ENCODE results near the gene FCHSD2. TPM values are rescaled to one million over a fixed set of nuclear protein-coding genes. Genes with fewer than 3 reads are reported as not detected.
"Not testable (repeated sequence)": the region's sequence is repeated elsewhere in the genome, so short reads cannot be mapped to it uniquely, and the experiment has no call there.

Gene FCHSD2
- total RNA-seq, 1 experiment from 2014 or later = 4.8 TPM

DNA sequence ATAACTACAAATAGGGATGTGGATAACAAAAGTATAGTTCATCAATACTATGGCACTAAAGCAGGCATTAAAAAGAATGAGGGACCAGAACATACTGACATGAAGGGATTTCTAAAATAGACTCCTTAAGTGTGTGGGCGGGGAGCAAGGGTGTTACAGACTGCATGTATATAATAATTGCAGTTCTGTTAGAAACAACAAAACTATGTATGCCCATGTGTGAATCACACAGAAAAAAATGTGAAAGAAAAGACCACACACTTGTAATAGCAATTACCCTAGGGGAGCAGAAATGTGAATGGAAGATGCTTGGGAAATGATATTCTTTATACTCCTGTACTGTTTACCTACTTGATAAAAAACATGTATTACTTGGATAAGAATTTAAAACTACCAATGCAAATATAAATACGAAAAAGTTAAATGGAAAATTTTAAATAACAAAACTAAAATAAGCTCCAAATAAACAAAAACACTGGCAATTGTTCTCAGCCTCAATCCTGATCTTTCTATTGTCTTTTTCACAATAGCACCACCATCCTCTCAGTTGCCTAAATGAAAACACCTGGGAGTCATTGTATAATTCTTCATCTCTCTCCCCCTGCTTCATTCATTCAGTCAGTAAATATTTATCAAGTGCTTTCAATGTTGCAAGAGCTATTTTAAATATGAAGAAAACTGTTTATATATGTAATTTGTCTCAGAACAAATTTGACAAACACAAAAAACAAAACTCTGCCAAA is 129.8 kb downstream of the FCHSD2 start:
- DNase-seq (ENCODE audit: low spot score) = no peak

DNA sequence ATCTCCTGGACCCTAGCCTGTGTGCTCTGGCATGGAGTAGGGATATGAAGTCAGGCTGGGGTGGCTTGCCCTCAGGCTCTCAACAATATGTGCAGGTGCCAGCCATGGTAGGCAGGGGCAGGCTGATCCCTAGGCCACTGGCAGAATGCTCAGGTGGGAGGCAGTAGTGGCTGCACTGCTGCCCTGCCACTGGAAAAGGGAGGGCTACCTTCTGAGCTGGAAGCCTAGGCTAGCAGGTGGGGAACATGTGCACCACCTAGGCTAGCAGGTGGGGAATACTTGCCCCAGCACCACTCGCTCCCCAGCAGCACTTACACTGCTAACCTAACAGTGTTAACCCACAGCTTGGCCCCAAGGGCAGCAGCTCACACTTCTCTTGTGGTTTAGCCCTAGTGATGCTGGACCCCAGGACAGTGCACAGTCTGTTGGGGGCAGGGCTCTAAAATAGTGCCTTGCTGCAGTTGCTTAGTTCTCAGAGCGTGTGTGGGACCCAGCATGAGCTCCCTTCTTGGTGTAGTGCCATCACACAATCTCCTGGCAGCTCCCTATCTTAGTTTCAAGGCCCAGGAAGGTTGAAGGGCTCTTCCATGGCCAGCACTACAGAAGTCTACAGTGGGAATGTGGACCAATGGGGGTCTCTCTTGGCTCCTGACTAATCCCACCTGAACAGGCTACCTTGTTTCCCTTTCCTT is 130.8 kb downstream of the FCHSD2 start:
- DNase-seq (ENCODE audit: low spot score) = no peak

DNA sequence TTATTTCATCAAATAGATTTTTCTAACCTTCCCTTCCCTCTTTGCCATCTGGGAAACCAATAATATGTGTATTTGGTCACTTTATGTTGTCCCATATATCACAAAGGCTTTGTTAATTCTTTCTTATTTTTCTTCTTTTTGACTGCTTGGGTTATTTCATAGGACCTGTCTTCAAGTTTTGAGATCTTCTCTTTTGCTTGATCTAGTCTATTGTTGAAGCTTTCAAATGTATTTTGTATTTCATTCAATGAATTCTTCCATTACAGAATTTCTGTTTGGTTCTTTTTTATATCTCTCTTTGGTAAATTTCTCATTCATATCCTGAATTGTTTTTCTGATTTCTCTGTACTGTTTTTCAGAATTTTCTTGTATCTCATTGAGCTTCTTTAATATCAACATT is 132.1 kb downstream of the FCHSD2 start:
- no peak for DNase-seq (ENCODE audit: low spot score)

DNA sequence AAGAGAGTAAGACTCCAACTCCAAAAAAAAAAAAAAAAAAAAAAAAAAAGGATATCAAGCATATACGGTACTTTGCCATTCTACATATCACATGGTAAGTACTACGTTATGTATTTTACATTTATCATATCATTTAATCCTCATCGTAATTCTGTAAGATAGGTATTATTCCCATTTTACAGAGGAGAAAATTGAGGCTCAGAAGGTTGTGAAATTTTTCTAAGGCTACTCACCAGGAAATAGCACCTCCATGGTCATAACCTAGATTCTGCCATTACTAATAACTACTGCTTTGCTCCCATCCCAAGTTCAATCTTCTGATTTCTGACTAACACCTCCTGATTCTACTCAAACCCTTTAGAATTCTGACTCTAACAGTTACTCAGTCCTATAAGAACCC is 138.0 kb downstream of the FCHSD2 start:
- DNase-seq (ENCODE audit: low spot score) = no peak

DNA sequence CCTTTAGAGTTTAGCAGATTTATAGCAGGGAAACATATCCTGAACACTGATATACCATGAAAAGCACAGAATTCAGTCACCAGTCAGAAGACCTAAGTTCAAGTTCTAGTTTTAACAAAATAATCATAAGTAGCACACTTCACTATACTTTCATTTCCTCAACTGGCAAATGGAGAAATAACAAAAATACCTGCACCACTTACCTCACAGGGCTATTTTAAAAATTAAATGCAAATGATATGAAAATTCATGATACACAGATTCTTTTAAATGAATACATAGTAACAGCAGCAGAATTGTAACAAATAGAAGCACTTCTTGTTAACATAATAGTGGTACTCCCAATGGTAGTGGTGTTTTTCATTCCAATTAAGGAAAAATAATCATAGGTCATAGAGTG is 139.0 kb downstream of the FCHSD2 start:
- no peak for DNase-seq (ENCODE audit: low spot score)

DNA sequence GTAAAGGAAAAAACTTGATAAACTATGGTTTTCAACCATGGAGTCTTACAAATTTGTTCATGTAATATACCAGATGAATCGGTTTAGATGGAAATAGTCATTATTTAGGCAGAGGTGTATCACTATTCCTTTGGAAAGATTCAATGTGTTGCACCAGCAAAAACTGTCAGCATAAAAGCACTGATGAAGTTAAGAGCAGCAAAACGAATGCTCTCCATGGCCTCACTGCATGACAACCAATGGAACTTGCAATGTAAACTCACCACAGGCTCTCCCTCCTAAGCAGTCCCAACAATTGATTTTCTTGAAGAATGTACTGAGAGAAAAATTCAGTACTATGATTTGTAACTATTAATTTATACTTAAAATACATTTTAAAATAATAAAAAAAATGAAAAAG is 139.9 kb downstream of the FCHSD2 start:
- DNase-seq (ENCODE audit: low spot score) = no peak

DNA sequence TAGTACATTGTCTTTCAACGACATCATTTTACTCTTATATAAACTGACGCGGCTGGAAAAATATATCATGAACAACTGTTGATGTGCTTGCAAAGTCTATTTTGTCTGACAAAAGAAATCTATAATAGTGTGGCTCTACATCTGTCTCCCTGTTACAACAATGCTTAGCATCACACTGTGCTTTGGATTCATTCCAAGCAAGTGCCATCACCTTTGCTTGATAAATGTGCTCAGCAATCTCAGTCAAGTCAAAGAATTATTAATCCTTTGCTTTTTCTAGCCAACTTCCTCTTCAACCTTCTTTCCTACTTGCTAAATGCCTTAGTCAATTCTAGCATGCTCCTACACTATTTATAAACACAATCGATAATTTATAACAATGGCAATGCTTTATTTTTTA is 140.5 kb downstream of the FCHSD2 start:
- no peak for DNase-seq (ENCODE audit: low spot score)

DNA sequence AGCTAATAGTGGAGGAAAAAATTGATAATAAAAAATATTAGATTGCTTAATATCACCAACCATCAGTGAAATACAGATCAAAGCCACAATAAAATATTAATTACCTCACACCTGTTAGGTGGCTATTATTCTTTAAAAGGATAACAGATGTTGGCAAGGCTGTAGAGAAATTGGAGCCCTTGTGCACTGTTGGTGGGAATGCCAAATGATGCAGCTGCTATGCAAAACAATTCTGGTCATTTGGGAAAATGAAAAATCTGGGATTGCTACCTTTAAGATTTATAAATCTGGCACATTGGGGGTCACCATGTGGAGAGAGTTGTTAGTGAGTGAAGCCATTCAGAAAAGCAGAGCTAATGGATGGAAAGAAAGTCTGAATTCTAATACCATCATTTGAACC is 143.4 kb downstream of the FCHSD2 start:
- DNase-seq (ENCODE audit: low spot score) = no peak

DNA sequence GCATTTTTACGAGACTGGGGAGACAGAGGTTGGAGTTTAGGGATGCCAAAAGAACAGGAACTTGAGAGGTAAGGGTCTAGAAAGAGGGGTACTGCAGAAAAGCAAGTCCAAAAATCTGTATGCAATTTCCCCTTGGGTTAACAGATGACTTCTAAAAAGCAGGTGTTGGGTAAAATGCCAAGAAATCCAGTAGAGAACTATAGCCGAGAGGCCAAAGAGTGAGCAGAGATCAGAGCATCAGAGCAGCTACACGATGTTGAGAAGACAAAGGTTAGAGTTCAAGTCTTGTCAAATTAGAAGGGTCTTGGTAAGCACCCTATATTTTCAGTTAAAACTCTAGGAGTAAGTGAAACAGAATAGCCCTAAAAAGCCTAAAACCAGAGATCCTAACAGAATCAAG is 145.2 kb downstream of the FCHSD2 start:
- no peak for DNase-seq (ENCODE audit: low spot score)

DNA sequence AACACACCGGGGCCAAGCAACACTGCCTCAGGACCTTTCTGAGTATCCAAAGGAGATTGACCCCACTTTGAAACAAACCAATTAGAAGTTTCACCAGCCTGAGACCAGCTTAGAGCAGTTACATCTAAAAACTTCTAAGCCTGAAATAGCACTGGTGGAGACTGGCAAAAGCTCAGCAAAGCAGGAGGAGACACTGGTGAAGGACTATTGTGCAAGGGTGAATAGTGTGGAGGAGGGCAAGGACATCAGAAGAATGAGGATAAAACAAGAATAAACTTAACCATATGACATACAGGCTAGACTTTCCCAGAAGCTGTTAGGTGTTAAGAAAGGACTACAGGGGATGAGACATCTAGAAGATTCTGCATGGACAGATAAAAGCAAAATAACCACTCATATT is 152.4 kb downstream of the FCHSD2 start:
- no peak for DNase-seq (ENCODE audit: low spot score)

DNA sequence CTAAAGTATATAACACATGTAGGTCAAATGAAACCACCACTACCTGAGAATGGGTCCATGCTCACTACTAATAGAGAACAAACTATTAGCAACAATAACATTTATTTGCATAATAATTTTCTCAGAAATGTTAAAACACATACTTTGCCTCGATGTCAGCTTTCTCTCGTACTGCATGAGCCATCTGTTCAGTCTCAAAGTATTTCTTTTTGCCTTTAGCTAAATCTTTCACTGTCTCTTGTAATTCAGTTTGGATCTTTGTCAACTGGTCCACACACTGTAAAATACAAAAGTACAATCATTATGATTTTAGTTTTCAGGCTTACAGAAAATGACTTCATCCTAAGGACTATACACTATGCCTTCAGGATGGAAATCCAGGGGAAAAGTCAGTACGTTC is 153.3 kb downstream of the FCHSD2 start:
- DNase-seq (ENCODE audit: low spot score) = no peak

DNA sequence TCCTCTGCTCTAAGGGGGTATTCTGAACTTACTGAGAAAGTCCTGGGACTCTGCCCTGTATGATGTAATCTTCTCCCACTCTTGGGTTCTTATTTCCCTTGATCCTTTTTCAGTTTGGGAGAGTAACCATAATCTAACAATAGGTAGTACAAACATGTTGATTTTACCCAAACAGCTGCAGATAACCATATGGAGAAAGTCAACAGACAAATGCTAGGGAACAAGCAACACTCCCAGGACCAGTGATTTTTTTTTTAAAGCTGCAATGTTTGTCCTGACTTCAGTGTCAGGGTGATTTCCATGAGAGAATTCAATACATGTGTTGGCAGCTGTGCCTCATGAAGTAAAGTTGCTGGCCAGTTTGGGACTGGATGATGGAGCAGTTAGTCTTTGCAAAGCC is 156.5 kb downstream of the FCHSD2 start:
- DNase-seq (ENCODE audit: low spot score) = no peak

DNA sequence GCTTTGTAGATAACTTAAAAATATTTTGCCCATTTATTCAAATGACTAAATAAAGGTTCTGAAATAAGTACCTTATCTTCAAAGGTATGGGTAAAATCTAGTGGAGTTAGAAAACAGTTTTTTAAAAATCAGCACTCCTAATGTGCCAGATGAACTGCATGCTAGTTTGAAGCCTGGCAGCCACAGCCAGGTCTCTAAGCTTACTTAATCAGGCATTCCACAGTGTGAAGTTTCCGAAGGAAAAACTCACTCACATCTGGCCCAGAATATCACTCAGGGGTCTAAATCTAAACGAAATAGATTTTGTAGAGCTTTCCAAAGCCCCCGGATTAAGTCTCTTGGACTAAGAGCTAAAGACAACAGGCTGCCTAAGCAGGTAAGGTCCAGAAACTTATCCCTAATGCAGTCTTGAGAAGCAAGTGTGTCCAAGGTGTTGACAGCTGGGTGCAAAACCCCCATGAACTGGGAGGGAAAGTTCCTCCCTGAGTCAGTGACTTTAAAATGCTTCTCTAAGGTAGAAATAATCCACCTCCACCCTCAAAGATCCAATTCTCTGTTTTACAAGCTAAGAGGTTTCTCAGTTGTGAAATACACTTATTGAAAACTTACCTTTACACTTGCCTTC is 157.6 kb downstream of the FCHSD2 start:
- no peak for DNase-seq (ENCODE audit: low spot score)

DNA sequence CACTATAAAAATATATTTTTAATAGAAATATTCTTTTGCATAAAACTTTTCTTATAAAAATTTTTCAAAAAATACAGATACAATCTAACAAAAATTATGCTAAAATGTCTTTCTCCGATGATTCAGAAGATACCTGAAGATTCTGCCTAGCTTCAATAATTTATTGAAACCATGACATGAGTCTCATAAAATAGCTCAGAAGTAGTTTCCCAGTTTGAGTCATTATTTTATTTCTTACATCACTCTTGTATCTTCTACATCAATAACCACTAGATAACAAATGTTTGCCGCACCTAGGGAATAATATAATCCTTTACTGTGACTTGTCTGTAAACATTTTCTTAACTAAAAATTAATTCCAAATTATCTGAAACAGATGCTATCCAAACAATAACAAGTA is 158.6 kb downstream of the FCHSD2 start:
- no peak for DNase-seq (ENCODE audit: low spot score)

DNA sequence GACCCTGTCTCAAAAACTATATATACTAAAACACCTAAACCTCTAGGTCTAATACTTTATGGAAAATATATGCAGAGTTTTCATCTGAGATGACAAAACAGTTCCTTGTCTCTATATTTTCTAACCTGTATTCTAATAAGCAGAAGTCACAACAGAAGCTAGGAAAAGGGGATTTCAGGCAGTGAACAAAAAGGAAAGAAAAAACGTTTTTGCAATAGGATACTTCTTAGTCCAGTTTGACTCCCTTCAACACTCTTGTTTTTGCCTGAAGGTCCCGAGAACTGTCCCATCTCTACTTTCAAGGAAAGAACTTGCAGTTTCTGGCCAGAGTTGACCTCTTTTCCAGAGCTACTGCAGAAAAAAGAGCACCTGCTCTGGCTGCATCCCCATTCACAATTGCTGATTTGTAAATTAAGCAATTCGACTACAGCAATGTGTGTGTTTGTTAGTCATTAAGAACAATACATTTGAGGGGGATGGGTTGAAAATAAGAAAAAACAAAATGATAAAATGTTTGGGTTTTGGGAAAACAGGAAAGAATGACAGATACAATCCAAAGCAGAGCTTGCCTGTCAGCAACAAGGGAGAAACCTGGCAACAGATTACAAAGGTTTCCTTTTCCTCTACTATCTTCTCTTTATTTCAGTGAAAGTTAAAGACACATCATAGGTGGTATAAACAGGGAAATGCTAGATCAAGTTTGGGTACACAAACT is 160.0 kb downstream of the FCHSD2 start:
- DNase-seq (ENCODE audit: low spot score) = no peak

DNA sequence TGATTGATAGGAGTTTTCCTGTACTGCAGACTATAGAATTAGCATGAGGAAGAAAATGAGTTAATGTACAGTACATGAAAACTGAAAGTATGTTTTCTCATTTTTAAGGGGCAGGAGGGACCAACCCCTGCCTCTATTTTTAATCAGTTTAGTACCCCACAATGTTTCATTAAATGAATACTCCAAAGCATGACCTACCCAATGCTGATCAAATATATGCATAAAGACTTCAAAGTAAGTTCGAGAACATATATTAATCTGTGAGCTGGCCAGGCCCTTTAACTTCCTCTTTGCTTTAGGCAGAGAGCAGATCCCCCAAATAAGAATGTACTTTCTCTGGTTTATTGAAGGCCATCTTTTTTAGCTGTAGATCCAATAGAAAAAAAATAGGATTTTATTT is 161.0 kb downstream of the FCHSD2 start:
- DNase-seq (ENCODE audit: low spot score) = no peak

DNA sequence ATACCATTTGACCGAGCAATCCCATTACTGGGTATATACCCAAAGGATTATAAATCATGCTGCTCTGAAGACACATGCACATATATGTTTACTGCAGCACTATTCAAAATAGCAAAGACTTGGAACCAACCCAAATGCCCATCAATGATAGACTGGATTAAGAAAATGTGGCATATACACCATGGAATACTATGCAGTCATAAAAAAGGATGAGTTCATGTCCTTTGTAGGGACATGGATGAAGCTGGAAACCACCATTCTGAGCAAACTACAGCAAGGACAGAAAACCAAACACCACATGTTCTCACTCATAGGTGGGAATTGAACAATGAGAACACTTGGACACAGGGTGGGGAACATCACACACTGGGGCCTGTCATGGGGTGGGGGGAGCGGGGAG is 164.3 kb downstream of the FCHSD2 start:
- DNase-seq (ENCODE audit: low spot score) = not testable (repeated sequence)

DNA sequence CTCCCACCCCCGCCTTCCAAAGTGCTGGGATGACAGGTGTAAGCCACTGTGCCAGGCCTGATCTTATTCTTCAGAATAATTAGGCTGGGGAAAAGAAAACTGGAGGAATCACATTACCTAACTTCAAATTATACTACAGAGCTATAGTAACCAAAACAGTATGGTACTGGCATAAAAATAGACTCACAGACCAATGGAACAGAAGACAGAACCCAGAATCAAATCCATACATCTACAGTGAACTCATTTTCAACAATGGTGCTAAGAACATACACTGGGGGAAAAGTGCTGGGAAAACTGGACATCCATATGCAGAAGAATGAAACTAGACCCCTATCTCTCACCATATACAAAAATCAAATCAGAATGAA is 165.6 kb downstream of the FCHSD2 start:
- DNase-seq (ENCODE audit: low spot score) = not testable (repeated sequence)

DNA sequence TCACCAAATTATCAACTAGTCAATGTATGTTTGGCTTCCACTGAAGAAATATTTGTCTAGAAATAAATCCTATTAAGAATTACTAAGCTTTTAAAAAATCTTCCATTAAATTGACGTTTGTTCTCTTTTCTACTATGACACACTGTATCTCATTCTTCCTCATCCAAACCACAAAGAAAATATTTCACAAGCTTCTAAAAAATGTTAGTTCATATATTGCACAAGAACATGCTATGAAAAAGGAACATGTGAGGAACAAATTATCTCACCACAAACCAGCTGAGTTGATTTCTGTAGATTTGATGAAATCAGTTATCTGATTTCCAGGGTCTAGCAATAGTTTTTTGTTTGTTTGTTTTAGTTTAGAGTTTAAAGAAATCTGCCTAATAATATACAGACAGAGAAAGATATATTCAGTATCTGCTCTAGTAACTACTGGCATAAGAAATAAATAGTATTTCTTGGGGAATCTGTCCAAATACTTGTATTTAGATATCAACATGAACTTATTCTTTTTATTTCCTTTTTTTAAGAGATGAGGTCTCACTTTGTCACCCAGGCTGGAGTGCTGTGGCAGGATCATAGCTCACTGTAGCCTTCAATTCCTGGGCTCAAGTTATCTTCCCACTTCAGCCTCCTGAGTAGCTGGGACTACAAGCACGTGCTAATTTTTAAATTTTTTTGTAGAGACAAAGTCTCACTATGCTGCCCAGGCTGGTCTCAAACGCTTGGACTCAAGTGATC is 166.2 kb downstream of the FCHSD2 start:
- no peak for DNase-seq (ENCODE audit: low spot score)

DNA sequence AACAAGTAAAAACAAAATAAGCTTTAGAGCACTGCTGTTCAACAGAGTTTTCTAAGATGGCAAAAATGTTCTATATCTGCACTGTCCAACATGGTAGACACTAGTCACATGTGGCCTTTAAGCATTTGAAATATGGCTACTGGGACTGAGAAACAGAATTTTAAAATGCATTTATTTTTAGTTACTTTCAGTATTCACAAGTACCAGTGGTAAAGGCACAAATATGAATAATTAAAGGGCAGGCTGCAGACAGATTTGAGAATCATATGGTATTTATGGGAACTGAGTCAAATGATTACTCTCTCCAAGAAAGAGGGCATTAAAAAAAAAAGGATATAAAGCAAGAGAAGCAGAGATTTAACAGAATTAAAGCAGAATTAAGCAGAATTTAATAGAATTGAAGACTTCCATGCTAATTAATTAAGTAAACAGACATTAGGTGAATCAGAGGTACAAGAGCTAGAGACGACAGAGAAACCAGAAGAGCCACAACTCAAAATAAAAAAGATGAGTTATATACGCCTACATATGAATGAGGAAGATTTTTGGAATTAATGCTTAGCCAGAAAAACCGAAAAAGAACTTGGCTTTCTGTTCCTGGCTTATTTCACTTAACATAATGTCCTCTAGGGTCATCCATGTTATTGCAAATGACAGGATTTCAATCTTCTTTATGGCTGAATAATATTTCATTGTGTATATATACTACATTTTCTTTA is 167.5 kb downstream of the FCHSD2 start:
- no peak for DNase-seq (ENCODE audit: low spot score)
